GM12878 (cell line): ENCODE results near the gene DOCK2. TPM values are rescaled to one million over a fixed set of nuclear protein-coding genes. Genes with fewer than 3 reads are reported as not detected.

Experiments
- ATAC-seq: fragments of 200-7000 bp; cut with Tn5 transposase; 3 replicates; pipeline ENCODE4 v1.9.1; 2020; ENCODE audit warnings: mild to moderate bottlenecking, moderate library complexity
- BruUV-seq: library from RNA; stranded (reverse); fragments of 400-500 nt; replicated peaks from 2 replicates; lab custom pipeline; 2021; lab: Mats Ljungman, UMichigan
- CTCF ChIA-PET: fragments of 300-600 bp; sonication (Branson Sonifier 250); formaldehyde crosslinking; extraction: SDS; loops from one replicate; lab custom pipeline; 2021; ENCODE audit warnings: inconsistent platforms; lab: Yijun Ruan, JAX
- POLR2A ChIA-PET: fragments of 350-600 bp; formaldehyde crosslinking; extraction: SDS; loops from one replicate; lab custom pipeline; 2021; ENCODE audit warnings: inconsistent platforms; lab: Charles Lee
- RAD21 ChIA-PET: fragments of 300-600 bp; sonication (Branson Sonifier 250); formaldehyde crosslinking; loops from one replicate; lab custom pipeline; 2023; ENCODE audit warnings: antibody characterized with exemption; ENCODE audit not compliant: unreplicated experiment; lab: Charles Lee
- SMC1A ChIA-PET: fragments of 300-600 bp; sonication (Branson Sonifier 250); formaldehyde crosslinking; loops from one replicate; lab custom pipeline; 2023; ENCODE audit not compliant: unreplicated experiment, uncharacterized antibody; lab: Charles Lee
- DNase-seq: peaks from one replicate; pipeline ENCODE4 v3.0.0-alpha.2; 2011; ENCODE audit warnings: low read depth, low spot score
- FAIRE-seq: peaks from 3 replicates; lab custom pipeline; 2011; peaks lifted over from hg19 to GRCh38; lab: Jason Lieb, UNC
- H2AFZ ChIP-seq: 2 replicates; pipeline ENCODE4 v1.6.0; 2011; ENCODE audit warnings: low read depth, low read length, control low read depth; ENCODE audit not compliant: control insufficient read depth
- H3K27ac ChIP-seq: 2 replicates; pipeline ENCODE4 v1.5.1; 2011; ENCODE audit warnings: control low read depth; ENCODE audit not compliant: control insufficient read depth, insufficient read depth
- H3K27me3 ChIP-seq, 2 experiments: replicated peaks in 1 of 2; 2 replicates each; pipeline versions ENCODE4 v1.6.0 to v1.6.1; 2011; ENCODE audit warnings: low read length in 1 of 2; ENCODE audit not compliant: control insufficient read depth in 2 of 2, insufficient read depth in 2 of 2
- H3K36me3 ChIP-seq, 2 experiments: 2 replicates each; pipeline ENCODE4 v1.5.1; 2011; ENCODE audit warnings: low read length in 1 of 2; ENCODE audit not compliant: control insufficient read depth in 2 of 2, insufficient read depth in 2 of 2
- H3K4me1 ChIP-seq: 2 replicates; pipeline ENCODE4 v1.6.1; 2011; ENCODE audit warnings: mild to moderate bottlenecking, low read length, moderate library complexity, mixed read lengths; ENCODE audit not compliant: control insufficient read depth, insufficient read depth
- H3K4me2 ChIP-seq: 2 replicates; pipeline ENCODE4 v1.6.0; 2011; ENCODE audit warnings: control low read depth; ENCODE audit not compliant: control insufficient read depth, insufficient read depth
- H3K4me3 ChIP-seq: fragments of 200-600 bp; sonication (generic); 2 replicates; pipeline ENCODE4 v1.5.1; 2016
- H3K79me2 ChIP-seq: 2 replicates; pipeline ENCODE4 v1.6.0; 2011; ENCODE audit warnings: low read length; ENCODE audit not compliant: control insufficient read depth, insufficient read depth
- H3K9ac ChIP-seq: 2 replicates; pipeline ENCODE4 v1.8.0; 2011; ENCODE audit warnings: low read length, control low read depth, mixed read lengths; ENCODE audit not compliant: control insufficient read depth, insufficient read depth
- H3K9me3 ChIP-seq: replicated peaks from 3 replicates; pipeline ENCODE4 v1.5.1; 2011; ENCODE audit warnings: mild to moderate bottlenecking, low read length; ENCODE audit not compliant: control insufficient read depth, insufficient read depth
- H4K20me1 ChIP-seq: 2 replicates; pipeline ENCODE4 v1.6.0; 2011; ENCODE audit not compliant: control insufficient read depth, insufficient read depth
- CREM ChIP-seq: IDR thresholded peaks from 2 replicates; pipeline ENCODE4 v1.6.1; 2014; ENCODE audit warnings: antibody characterized with exemption, low read depth
- FOS ChIP-seq: IDR thresholded peaks from 3 replicates; pipeline ENCODE4 v1.6.1; 2011; ENCODE audit warnings: borderline replicate concordance; ENCODE audit not compliant: insufficient read length; ENCODE audit errors: extremely low read depth
- RUNX3 ChIP-seq: IDR thresholded peaks from 2 replicates; pipeline ENCODE4 v1.6.1; 2012; ENCODE audit warnings: low read length, inconsistent platforms
- SREBF1 ChIP-seq: IDR thresholded peaks from 2 replicates; pipeline ENCODE4 v1.6.1; 2012; ENCODE audit warnings: mild to moderate bottlenecking, low read length
- WGBS: methylation state at CpG from one replicate; pipeline ENCODE4 v1.1.6; 2016; ENCODE audit warnings: low lambda C conversion rate; ENCODE audit not compliant: insufficient replicate concordance, insufficient coverage; ENCODE audit errors: missing lambda C conversion rate; 5-methylcytosine and 5-hydroxymethylcytosine counted together
- in situ Hi-C: fragments of 300-500 bp; cut with MboI; formaldehyde crosslinking; loops from 9 replicates; pipeline ENCODE4 v1.14.3; 2018; ENCODE audit warnings: mixed read lengths
- intact Hi-C: fragments of 100-400 bp; cut with micrococcal nuclease; formaldehyde crosslinking; loops from one replicate; pipeline ENCODE4 v1.14.2; 2022; ENCODE audit not compliant: unreplicated experiment
- polyA plus RNA-seq, 11 experiments: library from polyadenylated mRNA; depleted of rRNA in 4 of 11; unstranded in 6 of 11; stranded (reverse) in 5 of 11; fragments of >200 nt; fragmentation: Nextera tagmentation in 4 of 11; fragmentation: Illumina TruSeq in 1 of 11; extraction: Ambion mirVana in 4 of 11; extraction: Trizol in 1 of 11; gene quantifications; 1 replicate in 1 of 11; 2 replicates in 10 of 11; pipeline versions ENCODE4 v1.2.1 to v1.2.3, GENCODE V29; 2011 to 2016; ENCODE audit warnings: inconsistent platforms in 2 of 11, missing spikeins in 2 of 11, low read depth in 1 of 11
- total RNA-seq, 4 experiments: library from RNA; depleted of rRNA in 3 of 4; stranded (reverse); fragments of >200 nt in 3 of 4; fragmentation: Illumina TruSeq in 1 of 4; extraction: Trizol in 1 of 4; gene quantifications; 2 replicates each; pipeline versions ENCODE4 v1.2.1 to v1.2.3, GENCODE V29; 2013 to 2021
- TF ChIP-seq, protein P1 (sequence below): fragments of 450-650 bp; formaldehyde crosslinking; IDR thresholded peaks from 2 replicates; pipeline ENCODE4 v1.4.0; 2020; ENCODE audit warnings: mild to moderate bottlenecking, moderate library complexity

The DOCK2 gene
- total and polyA plus RNA-seq, 10 of the 15 experiments (the other 5 are each of a cell fraction or from before 2014, with no cell fraction given): 34.2 to 192 (median 118) TPM

DNA sequence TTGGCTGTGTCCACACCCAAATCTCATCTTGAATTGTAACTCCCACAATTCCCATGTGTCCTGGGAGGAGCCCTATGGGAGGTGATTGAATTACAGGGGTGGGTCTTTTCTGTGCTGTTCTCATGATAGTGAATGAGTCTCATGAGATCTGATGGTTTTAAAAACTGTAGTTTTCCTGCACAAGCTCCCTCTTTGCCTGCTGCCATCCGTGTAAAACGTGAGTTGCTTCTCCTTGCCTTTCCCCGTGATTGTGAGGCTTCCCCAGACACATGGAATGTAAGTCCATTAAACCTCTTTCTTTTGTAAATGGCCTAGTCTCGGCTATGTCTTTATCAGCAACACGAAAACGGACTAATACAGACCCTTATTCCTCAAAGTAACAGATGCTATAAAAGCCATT lies 94.1 kb downstream of the DOCK2 start:
- in situ Hi-C loops: no loop called here
- POLR2A ChIA-PET: interaction anchor here (1.6 kb wide), 1 partner anchor 9 kb away, joined by 7 read pairs; no protein-coding TSS in a partner anchor
- peaks cover 3% of the 10 kb centered on the region for H3K79me2 ChIP-seq

More for the DNA sequence above, 94.1 kb downstream of the DOCK2 start:
- H3K9me3 ChIP-seq: no peaks in the 10 kb centered on the region; the same call in 2 of the 3 replicates
- no peak overlapping the region for H2AFZ ChIP-seq
- no peak overlapping the region for H3K9ac ChIP-seq
- intact Hi-C loops: no loop called here
- no peak overlapping the region for H3K4me3 ChIP-seq
- H3K27me3 ChIP-seq: no peaks in the 10 kb centered on the region
- RAD21 ChIA-PET: interaction anchor here (1.4 kb wide), 1 partner anchor 16 kb away, joined by 3 read pairs; no protein-coding TSS in a partner anchor
- 98% methylated on average over 6 of the region's 6 CpGs for whole genome bisulfite sequencing
- H3K36me3 ChIP-seq: peaks cover 10 to 49% of the 10 kb centered on the region in 2 experiments
- no peak overlapping the region for H3K4me2 ChIP-seq
- H4K20me1 ChIP-seq: no peaks in the 10 kb centered on the region
- no peak for DNase-seq
- SMC1A ChIA-PET: interaction anchor here (0.9 to 26.1 kb wide), 4 partner anchors 8 to 191 kb away, joined by 3 to 315 read pairs (median 4); no protein-coding TSS in a partner anchor
- TF ChIP-seq FOS: no peak
- TF ChIP-seq, protein P1, sequence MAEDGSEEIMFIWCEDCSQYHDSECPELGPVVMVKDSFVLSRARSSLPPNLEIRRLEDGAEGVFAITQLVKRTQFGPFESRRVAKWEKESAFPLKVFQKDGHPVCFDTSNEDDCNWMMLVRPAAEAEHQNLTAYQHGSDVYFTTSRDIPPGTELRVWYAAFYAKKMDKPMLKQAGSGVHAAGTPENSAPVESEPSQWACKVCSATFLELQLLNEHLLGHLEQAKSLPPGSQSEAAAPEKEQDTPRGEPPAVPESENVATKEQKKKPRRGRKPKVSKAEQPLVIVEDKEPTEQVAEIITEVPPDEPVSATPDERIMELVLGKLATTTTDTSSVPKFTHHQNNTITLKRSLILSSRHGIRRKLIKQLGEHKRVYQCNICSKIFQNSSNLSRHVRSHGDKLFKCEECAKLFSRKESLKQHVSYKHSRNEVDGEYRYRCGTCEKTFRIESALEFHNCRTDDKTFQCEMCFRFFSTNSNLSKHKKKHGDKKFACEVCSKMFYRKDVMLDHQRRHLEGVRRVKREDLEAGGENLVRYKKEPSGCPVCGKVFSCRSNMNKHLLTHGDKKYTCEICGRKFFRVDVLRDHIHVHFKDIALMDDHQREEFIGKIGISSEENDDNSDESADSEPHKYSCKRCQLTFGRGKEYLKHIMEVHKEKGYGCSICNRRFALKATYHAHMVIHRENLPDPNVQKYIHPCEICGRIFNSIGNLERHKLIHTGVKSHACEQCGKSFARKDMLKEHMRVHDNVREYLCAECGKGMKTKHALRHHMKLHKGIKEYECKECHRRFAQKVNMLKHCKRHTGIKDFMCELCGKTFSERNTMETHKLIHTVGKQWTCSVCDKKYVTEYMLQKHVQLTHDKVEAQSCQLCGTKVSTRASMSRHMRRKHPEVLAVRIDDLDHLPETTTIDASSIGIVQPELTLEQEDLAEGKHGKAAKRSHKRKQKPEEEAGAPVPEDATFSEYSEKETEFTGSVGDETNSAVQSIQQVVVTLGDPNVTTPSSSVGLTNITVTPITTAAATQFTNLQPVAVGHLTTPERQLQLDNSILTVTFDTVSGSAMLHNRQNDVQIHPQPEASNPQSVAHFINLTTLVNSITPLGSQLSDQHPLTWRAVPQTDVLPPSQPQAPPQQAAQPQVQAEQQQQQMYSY: no peak
- TF ChIP-seq SREBF1: no peak
- no peak for TF ChIP-seq RUNX3
- TF ChIP-seq CREM: no peak
- TF ChIP-seq, all 136 proteins: peak for 0
- CTCF ChIA-PET: interaction anchor here (1.0 to 2.1 kb wide), 3 partner anchors 10 to 14 kb away, joined by 4 to 10 read pairs (median 6); no protein-coding TSS in a partner anchor
- H3K4me1 ChIP-seq: peaks cover 3% of the 10 kb centered on the region; the same call in 1 of the 2 replicates
- FAIRE-seq: no peak
- no peak for ATAC-seq
- no TSS peak for BruUV-seq
- H3K27ac ChIP-seq: no peak overlapping the region
